Measurements from ENCODE around the gene NUDT17. TPM values are rescaled to one million over a fixed set of nuclear protein-coding genes. Genes with fewer than 3 reads are reported as not detected.

NUDT17 gene
- total and polyA plus RNA-seq, 2 experiments from 2014 or later, result 9.5 to 12.0 TPM

DNA sequence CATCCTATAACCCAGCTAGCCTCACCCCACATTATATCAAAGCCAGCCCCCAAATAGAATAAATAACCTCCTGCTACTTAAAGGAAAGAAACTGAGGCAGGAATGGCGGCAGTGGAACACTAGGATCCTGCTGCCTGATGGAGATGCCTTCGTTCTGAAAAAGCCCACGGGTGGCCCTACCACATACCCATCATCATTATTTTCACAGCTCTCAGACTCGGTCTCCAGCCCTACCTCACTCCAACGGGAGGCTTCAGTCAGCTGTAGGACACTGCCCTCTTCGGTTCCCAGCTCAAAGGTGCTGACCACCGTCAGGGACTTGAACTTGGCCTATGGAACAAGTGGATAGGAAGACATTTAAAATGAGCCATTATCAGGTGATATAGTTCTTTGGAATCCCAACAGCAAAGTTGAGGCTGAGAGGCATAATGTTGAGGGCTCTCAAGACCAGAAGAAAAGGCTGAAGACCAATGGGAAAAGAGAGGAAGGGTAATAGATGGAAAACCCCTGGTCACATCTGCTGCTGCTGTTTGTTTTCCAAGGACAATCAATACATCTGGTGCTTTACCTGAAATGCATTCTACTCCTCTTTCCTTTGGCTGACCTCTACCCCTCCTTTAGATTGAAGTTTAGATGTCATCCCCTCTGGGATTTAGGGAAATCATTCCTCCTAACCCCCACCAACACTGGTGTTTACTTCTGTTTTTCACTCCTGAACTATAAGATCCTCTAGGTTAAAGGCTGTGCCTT, 48.1 kb downstream of the NUDT17 start:
- no peaks in the 10 kb centered on the region for H3K9me3 ChIP-seq (ENCODE audit: low read depth)
- no peak overlapping the region for H3K4me3 ChIP-seq
- no peak overlapping the region for H3K27ac ChIP-seq
- peaks cover 25% of the 10 kb centered on the region for H3F3A ChIP-seq (ENCODE audit: insufficient read depth)
- H2AFZ ChIP-seq, result no peak overlapping the region
- DNase-seq, result no peak
- H3K4me2 ChIP-seq (ENCODE audit: unreplicated experiment), result no peak overlapping the region
- no peaks in the 10 kb centered on the region for H3K27me3 ChIP-seq (replicated peaks; ENCODE audit: insufficient read depth)
- in situ Hi-C loops (cut with MboI), result no loop called here
- TF ChIP-seq EZH2phosphoT487 (IDR thresholded peaks at IDR 0.05; ENCODE audit: insufficient read depth, low read depth) (no peak), EZH2 (IDR thresholded peaks at IDR 0.05; ENCODE audit: insufficient read depth, poor library complexity, severe bottlenecking) (no peak)
- 74 to 79% methylated on average over 7 of the region's 7 CpGs for WGBS, 2 experiments (ENCODE audit: low coverage in 1 of 2, low lambda C conversion rate in 2 of 2, missing lambda C conversion rate in 2 of 2)
- no peaks in the 10 kb centered on the region for H3K79me2 ChIP-seq (ENCODE audit: insufficient read depth)
- H3K9ac ChIP-seq, result no peak overlapping the region
- no peaks in the 10 kb centered on the region for H3K36me3 ChIP-seq (ENCODE audit: low read depth)
- no peaks in the 10 kb centered on the region for H4K20me1 ChIP-seq (ENCODE audit: insufficient read depth)
- H3K4me1 ChIP-seq (ENCODE audit: insufficient read depth), result peaks cover 17% of the 10 kb centered on the region
- H3K9me2 ChIP-seq (ENCODE audit: insufficient read depth), result no peaks in the 10 kb centered on the region

DNA sequence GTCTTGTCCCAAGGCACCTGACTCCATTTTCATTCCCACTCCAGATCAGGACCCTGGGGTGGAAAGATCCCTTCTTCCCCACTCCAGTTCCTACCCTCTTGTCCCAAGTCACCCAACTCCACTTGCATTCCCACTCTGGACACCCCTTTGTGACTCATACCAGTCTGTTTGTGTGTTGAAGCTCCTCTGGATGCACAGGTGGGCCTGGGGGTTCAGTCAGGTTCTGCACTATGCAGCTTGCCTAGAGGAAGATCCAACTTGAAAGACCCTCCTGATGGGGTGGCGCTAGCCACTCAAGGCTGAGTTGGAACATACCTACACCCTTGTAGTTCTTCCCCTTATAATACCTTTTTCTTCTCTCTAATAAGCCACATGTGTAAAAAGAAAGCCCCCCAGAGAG, 50.0 kb downstream of the NUDT17 start:
- in situ Hi-C loops (cut with MboI), result no loop called here
- WGBS, 2 experiments (ENCODE audit: low coverage in 1 of 2, low lambda C conversion rate in 2 of 2, missing lambda C conversion rate in 2 of 2), result 96 to 100% methylated on average over 1 of the region's 1 CpG
- TF ChIP-seq EZH2phosphoT487 (IDR thresholded peaks at IDR 0.05; ENCODE audit: insufficient read depth, low read depth), result no peak
- TF ChIP-seq EZH2 (IDR thresholded peaks at IDR 0.05; ENCODE audit: insufficient read depth, poor library complexity, severe bottlenecking), result no peak

DNA sequence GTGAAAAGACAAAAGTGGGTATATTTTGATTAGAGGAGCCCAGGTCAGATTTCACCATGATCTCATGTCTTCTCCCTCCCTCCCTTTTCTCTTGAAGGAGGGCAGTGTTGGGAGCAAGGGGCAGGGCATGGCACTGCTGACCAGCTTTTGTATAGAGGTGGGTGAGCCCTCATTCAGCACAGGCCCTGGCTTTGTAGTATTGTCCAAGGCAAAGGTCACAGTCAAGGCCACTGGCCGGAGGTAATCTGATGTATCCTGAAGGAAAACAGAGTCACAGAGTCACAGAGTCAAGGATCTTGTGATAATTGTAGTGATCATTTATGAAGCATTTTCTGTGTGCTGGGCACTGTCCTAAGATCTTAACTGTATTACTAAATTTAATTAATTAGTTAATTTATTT, 52.5 kb downstream of the NUDT17 start:
- WGBS, 2 experiments (ENCODE audit: low coverage in 1 of 2, low lambda C conversion rate in 2 of 2, missing lambda C conversion rate in 2 of 2), result 91 to 95% methylated on average over 1 of the region's 1 CpG
- TF ChIP-seq EZH2 (IDR thresholded peaks at IDR 0.05; ENCODE audit: insufficient read depth, poor library complexity, severe bottlenecking), result no peak
- TF ChIP-seq EZH2phosphoT487 (IDR thresholded peaks at IDR 0.05; ENCODE audit: insufficient read depth, low read depth), result no peak

More for the DNA sequence above, 50.0 kb downstream of the NUDT17 start:
- Histone ChIP-seq H3K36me3 (ENCODE audit: low read depth) (no peaks in the 10 kb centered on the region), H3K4me2 (ENCODE audit: unreplicated experiment) (no peak overlapping the region), H3K9me3 (ENCODE audit: low read depth) (no peaks in the 10 kb centered on the region), H3K4me1 (ENCODE audit: insufficient read depth) (peaks cover 17% of the 10 kb centered on the region), H3F3A (ENCODE audit: insufficient read depth) (peaks cover 18% of the 10 kb centered on the region), H3K27ac (no peak overlapping the region), H3K27me3 (replicated peaks; ENCODE audit: insufficient read depth) (no peaks in the 10 kb centered on the region), H3K4me3 (no peak overlapping the region), H2AFZ (no peak overlapping the region), H3K9me2 (ENCODE audit: insufficient read depth) (no peaks in the 10 kb centered on the region), H4K20me1 (ENCODE audit: insufficient read depth) (no peaks in the 10 kb centered on the region), H3K79me2 (ENCODE audit: insufficient read depth) (no peaks in the 10 kb centered on the region), H3K9ac (no peak overlapping the region)
- no peak for DNase-seq

More for the DNA sequence above, 52.5 kb downstream of the NUDT17 start:
- Histone ChIP-seq H3K9me3 (ENCODE audit: low read depth) (no peaks in the 10 kb centered on the region), H3K79me2 (ENCODE audit: insufficient read depth) (no peaks in the 10 kb centered on the region), H3K9me2 (ENCODE audit: insufficient read depth) (no peaks in the 10 kb centered on the region), H3K27ac (no peak overlapping the region), H3K4me1 (ENCODE audit: insufficient read depth) (no peaks in the 10 kb centered on the region), H4K20me1 (ENCODE audit: insufficient read depth) (no peaks in the 10 kb centered on the region), H3K4me3 (no peak overlapping the region), H3K4me2 (ENCODE audit: unreplicated experiment) (no peak overlapping the region), H2AFZ (no peak overlapping the region), H3F3A (ENCODE audit: insufficient read depth) (no peaks in the 10 kb centered on the region), H3K27me3 (replicated peaks; ENCODE audit: insufficient read depth) (no peaks in the 10 kb centered on the region), H3K36me3 (ENCODE audit: low read depth) (no peaks in the 10 kb centered on the region), H3K9ac (no peak overlapping the region)
- in situ Hi-C loops (cut with MboI), result no loop called here
- DNase-seq, result no peak

Small RNAs within 50 kb of the gene (microRNA-seq; reads per million reads assigned to microRNA genes)
- gene MIR6736 (ENCODE audit: borderline number of aligned reads), result not detected

Small RNAs within 50 kb of the gene (small RNA-seq; reads per million reads assigned to genes)
- gene MIR6736 (ENCODE audit: low read depth, low replicate concordance), result not detected

Other genes starting within 250 kb of the NUDT17 start
- 32.6 and 51.2 TPM in 2 replicates for gene GPR89A, start 237.6 kb upstream of the NUDT17 start, total RNA-seq (2014; rRNA removed; shearing (Covaris generic))
- gene GPR89A, start 237.6 kb upstream of the NUDT17 start, polyA plus RNA-seq (2016; fragmentation: Nextera tagmentation; extraction: Ambion mirVana), result 29.0 and 32.0 TPM in 2 replicates
- 0.63 and 0.97 TPM in 2 replicates for gene PDZK1, start 138.3 kb upstream of the NUDT17 start, total RNA-seq (2014; rRNA removed; shearing (Covaris generic))
- gene PDZK1, start 138.3 kb upstream of the NUDT17 start, polyA plus RNA-seq (2016; fragmentation: Nextera tagmentation; extraction: Ambion mirVana), result 0.91 and 1.7 TPM in 2 replicates
- gene CD160, start 126.1 kb upstream of the NUDT17 start, total RNA-seq (2014; rRNA removed; shearing (Covaris generic)), result not detected in 2 replicates
- gene CD160, start 126.1 kb upstream of the NUDT17 start, polyA plus RNA-seq (2016; fragmentation: Nextera tagmentation; extraction: Ambion mirVana), result 0.25 and 0.33 TPM in 2 replicates
- 14.5 and 14.8 TPM in 2 replicates for gene RNF115, start 21.5 kb upstream of the NUDT17 start, total RNA-seq (2014; rRNA removed; shearing (Covaris generic))
- gene RNF115, start 21.5 kb upstream of the NUDT17 start, polyA plus RNA-seq (2016; fragmentation: Nextera tagmentation; extraction: Ambion mirVana), result 13.9 and 14.2 TPM in 2 replicates
- gene POLR3C, start 21.4 kb upstream of the NUDT17 start, total RNA-seq (2014; rRNA removed; shearing (Covaris generic)), result 23.1 and 42.2 TPM in 2 replicates
- gene POLR3C, start 21.4 kb upstream of the NUDT17 start, polyA plus RNA-seq (2016; fragmentation: Nextera tagmentation; extraction: Ambion mirVana), result 38.4 and 39.0 TPM in 2 replicates
- gene PIAS3, start 13.5 kb downstream of the NUDT17 start, total RNA-seq (2014; rRNA removed; shearing (Covaris generic)), result 22.2 and 32.5 TPM in 2 replicates
- gene PIAS3, start 13.5 kb downstream of the NUDT17 start, polyA plus RNA-seq (2016; fragmentation: Nextera tagmentation; extraction: Ambion mirVana), result 58.3 and 63.0 TPM in 2 replicates
- gene ANKRD35, start 40.2 kb downstream of the NUDT17 start, total RNA-seq (2014; rRNA removed; shearing (Covaris generic)), result 0.38 and 0.65 TPM in 2 replicates
- 3.4 and 3.5 TPM in 2 replicates for gene ANKRD35, start 40.2 kb downstream of the NUDT17 start, polyA plus RNA-seq (2016; fragmentation: Nextera tagmentation; extraction: Ambion mirVana)
- gene ITGA10, start 64.4 kb downstream of the NUDT17 start, total RNA-seq (2014; rRNA removed; shearing (Covaris generic)), result 0.13 and 0.65 TPM in 2 replicates
- 0.31 and 0.35 TPM in 2 replicates for gene ITGA10, start 64.4 kb downstream of the NUDT17 start, polyA plus RNA-seq (2016; fragmentation: Nextera tagmentation; extraction: Ambion mirVana)
- 32.2 and 34.5 TPM in 2 replicates for gene PEX11B, start 73.1 kb downstream of the NUDT17 start, total RNA-seq (2014; rRNA removed; shearing (Covaris generic))
- gene PEX11B, start 73.1 kb downstream of the NUDT17 start, polyA plus RNA-seq (2016; fragmentation: Nextera tagmentation; extraction: Ambion mirVana), result 37.1 and 37.9 TPM in 2 replicates
- gene RBM8A, start 81.9 kb downstream of the NUDT17 start, total RNA-seq (2014; rRNA removed; shearing (Covaris generic)), result 112 and 127 TPM in 2 replicates
- 204 and 210 TPM in 2 replicates for gene RBM8A, start 81.9 kb downstream of the NUDT17 start, polyA plus RNA-seq (2016; fragmentation: Nextera tagmentation; extraction: Ambion mirVana)
- 26.1 and 36.5 TPM in 2 replicates for gene LIX1L, start 112.4 kb downstream of the NUDT17 start, total RNA-seq (2014; rRNA removed; shearing (Covaris generic))
- gene LIX1L, start 112.4 kb downstream of the NUDT17 start, polyA plus RNA-seq (2016; fragmentation: Nextera tagmentation; extraction: Ambion mirVana), result 18.3 TPM in 2 replicates
- 0.25 and 1.3 TPM in 2 replicates for gene ANKRD34A, start 118.9 kb downstream of the NUDT17 start, total RNA-seq (2014; rRNA removed; shearing (Covaris generic))
- gene ANKRD34A, start 118.9 kb downstream of the NUDT17 start, polyA plus RNA-seq (2016; fragmentation: Nextera tagmentation; extraction: Ambion mirVana), result 1.9 and 2.3 TPM in 2 replicates
- 17.4 and 24.2 TPM in 2 replicates for gene POLR3GL, start 119.1 kb downstream of the NUDT17 start, total RNA-seq (2014; rRNA removed; shearing (Covaris generic))
- 34.7 and 37.9 TPM in 2 replicates for gene POLR3GL, start 119.1 kb downstream of the NUDT17 start, polyA plus RNA-seq (2016; fragmentation: Nextera tagmentation; extraction: Ambion mirVana)
- gene TXNIP, start 150.9 kb downstream of the NUDT17 start, total RNA-seq (2014; rRNA removed; shearing (Covaris generic)), result 221 and 263 TPM in 2 replicates
- gene TXNIP, start 150.9 kb downstream of the NUDT17 start, polyA plus RNA-seq (2016; fragmentation: Nextera tagmentation; extraction: Ambion mirVana), result 169 and 180 TPM in 2 replicates
- not detected in 2 replicates for gene HJV, start 176.1 kb downstream of the NUDT17 start, total RNA-seq (2014; rRNA removed; shearing (Covaris generic))
- gene HJV, start 176.1 kb downstream of the NUDT17 start, polyA plus RNA-seq (2016; fragmentation: Nextera tagmentation; extraction: Ambion mirVana), result not detected in 2 replicates